Activated CD4-positive, alpha-beta memory T cell treated with anti-CD3 and anti-CD28 coated beads, Interleukin-2, amount 10 ng/mL, durations not matched to agents 7 days and 5 days (primary cell): ENCODE measurements around the gene EHD1. TPM values are rescaled to one million over a fixed set of nuclear protein-coding genes. Genes with fewer than 3 reads are reported as not detected.
A peak's percentile ranks its signal among the peaks of the same experiment; 100 is the strongest.
"Not testable (repeated sequence)": the region's sequence is repeated elsewhere in the genome, so short reads cannot be mapped to it uniquely, and the experiment has no call there.

Source experiments
- CTCF ChIA-PET: fragments of 350-600 bp; sonication (Branson Sonifier 250); formaldehyde crosslinking; loops from one replicate; lab custom pipeline; 2021; ENCODE audit warnings: antibody characterized with exemption, inconsistent platforms; lab: Charles Lee
- POLR2A ChIA-PET: fragments of 350-600 bp; sonication (Branson Sonifier 250); formaldehyde crosslinking; loops from one replicate; lab custom pipeline; 2021; ENCODE audit warnings: antibody characterized with exemption; lab: Charles Lee
- DNase-seq: peaks from one replicate; pipeline ENCODE4 v3.0.0-alpha.2; 2020
- H3K27ac Mint-ChIP-seq: one replicate; pipeline ENCODE4 v1.8.0; 2021; ENCODE audit warnings: mild to moderate bottlenecking, mixed read lengths
- H3K27me3 Mint-ChIP-seq: one replicate; pipeline ENCODE4 v1.8.0; 2021; ENCODE audit warnings: mixed read lengths
- H3K36me3 Mint-ChIP-seq: one replicate; pipeline ENCODE4 v1.8.0; 2021; ENCODE audit warnings: low read depth, mixed read lengths
- H3K4me1 Mint-ChIP-seq: one replicate; pipeline ENCODE4 v1.8.0; 2021; ENCODE audit warnings: mixed read lengths
- H3K4me3 Mint-ChIP-seq: one replicate; pipeline ENCODE4 v1.8.0; 2021; ENCODE audit warnings: mild to moderate bottlenecking, mixed read lengths
- H3K9me3 Mint-ChIP-seq: one replicate; pipeline ENCODE4 v1.8.0; 2021; ENCODE audit warnings: mixed read lengths
- total RNA-seq, 2 experiments: library from RNA; stranded (reverse); gene quantifications; one replicate each; pipeline ENCODE4 v1.2.3, GENCODE V29; 2021

The EHD1 gene
- total RNA-seq, 2 experiments from 2014 or later = 138 to 146 TPM

- peak overlapping the region; percentile 19 for H3K4me3 Mint-ChIP-seq
- peaks cover 54% of the 10 kb centered on the region for H3K36me3 Mint-ChIP-seq
- no peak for DNase-seq
- no peaks in the 10 kb centered on the region for H3K9me3 Mint-ChIP-seq
- peaks cover 90% of the 10 kb centered on the region for H3K4me1 Mint-ChIP-seq
- H3K27ac Mint-ChIP-seq = peak overlapping the region; percentile 86
- CTCF ChIA-PET = interaction anchor here (30.8 kb wide), 1 partner anchor 35 kb away, joined by 957 read pairs; the partner anchor contains the start of gene EHD1
- POLR2A ChIA-PET = interaction anchor here (1.2 to 28.1 kb wide), 4 partner anchors 12 to 189 kb away, joined by 3 to 1068 read pairs (median 165); partner anchors contain the start of genes EHD1, RASGRP2 and SAC3D1
- H3K27me3 Mint-ChIP-seq = no peaks in the 10 kb centered on the region
Observed at GRCh38 chr11:64851831-64852351, 26.5 kb downstream of the EHD1 start.

- peak; percentile 58 for DNase-seq
- H3K27me3 Mint-ChIP-seq = no peaks in the 10 kb centered on the region
- no peaks in the 10 kb centered on the region for H3K9me3 Mint-ChIP-seq
- H3K4me3 Mint-ChIP-seq = peak overlapping the region; percentile 19
- H3K4me1 Mint-ChIP-seq = peaks cover 83% of the 10 kb centered on the region
- peak overlapping the region; percentile 86 for H3K27ac Mint-ChIP-seq
- H3K36me3 Mint-ChIP-seq = peaks cover 46% of the 10 kb centered on the region
- CTCF ChIA-PET = interaction anchor here (1.1 to 30.8 kb wide), 4 partner anchors 8 to 36 kb away, joined by 3 to 957 read pairs (median 19); partner anchors contain the start of gene EHD1
- POLR2A ChIA-PET = interaction anchor here (0.6 to 28.1 kb wide), 7 partner anchors 13 to 271 kb away, joined by 3 to 1068 read pairs (median 4); partner anchors contain the start of genes EHD1, FAU, MRPL49 and RASGRP2
Observed at GRCh38 chr11:64850979-64851567, 27.3 kb downstream of the EHD1 start.

DNA sequence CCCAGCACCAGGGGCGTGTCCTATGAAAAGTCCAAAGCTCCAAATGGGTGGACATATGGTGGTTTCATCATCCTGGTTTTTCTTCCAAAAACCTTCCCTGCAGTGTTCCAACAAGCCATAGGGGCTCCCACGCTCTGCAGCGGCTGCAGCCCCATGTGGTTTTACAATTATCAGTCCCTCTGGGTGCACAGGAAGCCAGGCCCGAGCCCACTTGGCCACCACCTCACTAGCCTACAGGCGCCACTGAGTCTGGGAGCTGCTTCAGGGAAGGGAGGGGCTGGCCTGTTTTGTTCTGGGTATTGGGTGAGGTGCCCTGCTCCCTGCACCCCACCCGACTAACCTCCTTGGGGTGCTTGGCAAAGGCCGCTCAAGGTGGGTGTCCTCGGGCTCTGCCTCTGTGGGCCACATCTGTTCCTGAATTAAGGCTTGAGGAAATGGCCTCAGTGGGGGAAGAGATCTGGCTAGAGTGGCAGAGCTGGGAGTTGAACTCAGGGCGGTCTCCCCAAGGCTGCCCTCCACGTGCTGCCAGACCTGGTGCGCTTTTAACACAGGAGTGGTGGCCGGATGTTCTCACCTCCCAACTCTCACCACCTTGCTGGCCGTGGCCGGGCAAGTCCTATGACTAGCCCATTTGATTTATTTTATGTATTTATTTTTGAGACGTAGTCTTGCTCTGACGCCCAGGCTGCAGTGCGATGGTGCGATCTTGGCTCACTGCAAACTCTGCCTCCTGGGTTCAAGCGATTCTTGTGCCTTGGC is 28.6 kb downstream of the EHD1 start:
- Mint-ChIP-seq H3K27me3 (no peaks in the 10 kb centered on the region), H3K27ac (peak overlapping the region; percentile 36), H3K36me3 (peaks cover 33% of the 10 kb centered on the region), H3K4me1 (peaks cover 75% of the 10 kb centered on the region), H3K9me3 (no peaks in the 10 kb centered on the region), H3K4me3 (no peak overlapping the region)
- CTCF ChIA-PET = interaction anchor here (1.1 to 30.8 kb wide), 6 partner anchors 10 to 165 kb away, joined by 3 to 957 read pairs (median 28); partner anchors contain the start of genes ARL2, EHD1 and RASGRP2
- POLR2A ChIA-PET = interaction anchor here (1.5 to 28.1 kb wide), 4 partner anchors 14 to 272 kb away, joined by 3 to 1068 read pairs (median 164); partner anchors contain the start of genes EHD1, FAU and MRPL49
- no peak for DNase-seq

GRCh38 chr11:64848826-64849597 is 29.4 kb downstream of the EHD1 start:
- ChIA-PET POLR2A (interaction anchor here (0.9 to 28.1 kb wide), 9 partner anchors 8 to 286 kb away, joined by 3 to 1068 read pairs (median 3); partner anchors contain the start of genes EHD1, FAU, MRPL49 and RASGRP2), CTCF (interaction anchor here (0.9 to 30.8 kb wide), 16 partner anchors 11 to 273 kb away, joined by 3 to 957 read pairs (median 5); partner anchors contain the start of genes ARL2, EHD1, FAU and MEN1)
- H3K27me3 Mint-ChIP-seq = no peaks in the 10 kb centered on the region
- H3K4me1 Mint-ChIP-seq = peaks cover 68% of the 10 kb centered on the region
- DNase-seq = no peak
- H3K36me3 Mint-ChIP-seq = peaks cover 25% of the 10 kb centered on the region
- no peaks in the 10 kb centered on the region for H3K9me3 Mint-ChIP-seq
- no peak overlapping the region for H3K4me3 Mint-ChIP-seq
- H3K27ac Mint-ChIP-seq = no peak overlapping the region

DNA sequence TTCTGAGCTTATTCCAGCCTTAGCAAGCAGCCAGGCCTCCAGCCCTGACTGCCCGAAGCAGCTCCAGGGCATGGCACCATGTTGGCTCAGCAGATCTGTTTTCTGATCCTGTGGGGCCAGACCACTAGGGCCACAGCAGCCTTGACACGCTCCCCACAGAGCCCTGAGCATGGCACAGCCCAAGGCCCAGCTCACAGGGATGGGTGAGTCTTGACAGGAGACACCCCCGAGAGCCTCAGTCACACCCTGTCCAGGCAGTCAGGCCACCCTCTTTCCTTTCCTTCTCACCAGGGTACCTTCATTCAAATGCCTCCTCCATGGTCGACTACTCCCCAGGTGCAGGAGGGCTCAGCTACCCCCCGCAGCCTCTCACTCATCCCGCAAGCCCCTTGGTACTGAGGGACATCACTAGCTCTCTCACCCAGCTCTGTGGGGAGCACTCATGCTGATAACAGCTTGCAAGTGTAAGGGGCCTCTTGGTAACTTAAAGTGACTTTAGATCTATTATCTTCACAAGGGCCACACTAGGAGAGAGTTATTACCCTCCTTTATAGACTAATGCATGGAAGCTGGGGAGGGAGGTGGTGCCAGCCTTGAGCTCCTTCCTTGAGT is 30.1 kb downstream of the EHD1 start:
- H3K27me3 Mint-ChIP-seq = no peaks in the 10 kb centered on the region
- no peaks in the 10 kb centered on the region for H3K9me3 Mint-ChIP-seq
- H3K4me1 Mint-ChIP-seq = peaks cover 66% of the 10 kb centered on the region

DNA sequence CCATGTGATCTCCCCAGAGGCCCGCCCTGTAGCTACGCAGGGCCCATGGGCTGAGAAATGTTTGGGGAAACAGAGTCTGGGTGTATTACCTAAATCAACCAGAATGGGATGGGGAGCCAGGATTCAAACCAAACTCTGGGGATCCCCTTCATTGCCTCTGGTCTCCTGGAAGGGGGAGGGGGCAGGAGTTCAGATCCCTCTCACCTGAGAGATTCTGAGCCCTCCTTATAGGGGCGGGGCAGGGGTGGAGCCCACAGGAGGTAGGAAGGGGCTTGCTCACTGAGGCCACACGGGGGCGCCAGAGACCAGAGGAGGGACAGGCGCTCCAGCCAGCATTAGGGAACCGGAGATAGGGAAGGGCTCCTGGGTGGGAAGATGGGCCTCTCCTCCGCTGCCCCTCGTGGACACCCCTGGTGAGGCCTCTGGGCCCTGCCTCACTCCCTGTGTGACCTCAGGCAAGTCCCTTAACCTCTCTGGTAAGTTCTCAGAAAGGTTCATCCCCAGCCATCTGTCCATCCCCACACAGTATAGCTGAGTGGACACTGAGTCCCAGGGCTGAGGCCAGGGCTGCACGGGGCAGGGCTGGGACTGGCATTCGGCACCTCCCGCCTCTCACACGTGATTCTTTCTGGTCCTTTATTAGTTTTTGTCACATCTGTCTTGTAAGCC is 31.3 kb downstream of the EHD1 start:
- Mint-ChIP-seq H3K4me3 (no peak overlapping the region), H3K9me3 (no peaks in the 10 kb centered on the region), H3K4me1 (peaks cover 54% of the 10 kb centered on the region), H3K36me3 (peaks cover 6% of the 10 kb centered on the region), H3K27ac (no peak overlapping the region), H3K27me3 (no peaks in the 10 kb centered on the region)
- ChIA-PET POLR2A (interaction anchor here (0.9 to 28.1 kb wide), 6 partner anchors 8 to 269 kb away, joined by 3 to 1068 read pairs (median 4); partner anchors contain the start of genes ARL2 and EHD1), CTCF (interaction anchor here (0.7 to 30.8 kb wide), 16 partner anchors 13 to 469 kb away, joined by 3 to 957 read pairs (median 5); partner anchors contain the start of genes ARL2, ATG2A, EHD1 and FAU)
- DNase-seq = peak; percentile 92

More for the DNA sequence above, 30.1 kb downstream of the EHD1 start:
- POLR2A ChIA-PET = interaction anchor here (0.9 to 28.1 kb wide), 11 partner anchors 8 to 287 kb away, joined by 3 to 1068 read pairs (median 3); partner anchors contain the start of genes ARL2, EHD1, FAU and MRPL49
- CTCF ChIA-PET = interaction anchor here (0.6 to 30.8 kb wide), 23 partner anchors 12 to 468 kb away, joined by 3 to 957 read pairs (median 4); partner anchors contain the start of genes ARL2, ATG2A, EHD1 and FAU
- Mint-ChIP-seq H3K36me3 (peaks cover 18% of the 10 kb centered on the region), H3K4me3 (no peak overlapping the region), H3K27ac (no peak overlapping the region)
- DNase-seq = no peak

- not testable (repeated sequence) for H3K36me3 Mint-ChIP-seq, H3K27ac Mint-ChIP-seq, H3K4me3 Mint-ChIP-seq, H3K27me3 Mint-ChIP-seq, DNase-seq, H3K9me3 Mint-ChIP-seq
- ChIA-PET POLR2A (interaction anchor here (0.9 to 28.1 kb wide), 3 partner anchors 8 to 38 kb away, joined by 3 to 1068 read pairs (median 4); partner anchors contain the start of gene EHD1), CTCF (interaction anchor here (0.6 to 30.8 kb wide), 9 partner anchors 15 to 167 kb away, joined by 3 to 957 read pairs (median 4); partner anchors contain the start of genes EHD1 and MEN1)
- peaks cover 41% of the 10 kb centered on the region for H3K4me1 Mint-ChIP-seq
Observed at GRCh38 chr11:64845776-64846129, 32.7 kb downstream of the EHD1 start.

GRCh38 chr11:64845129-64845775 is 33.2 kb downstream of the EHD1 start:
- Mint-ChIP-seq H3K9me3 (no peaks in the 10 kb centered on the region), H3K36me3 (no peaks in the 10 kb centered on the region), H3K27me3 (no peaks in the 10 kb centered on the region), H3K4me1 (peaks cover 38% of the 10 kb centered on the region), H3K27ac (no peak overlapping the region), H3K4me3 (peak overlapping the region; percentile 61)
- ChIA-PET CTCF (interaction anchor here (0.6 to 30.8 kb wide), 10 partner anchors 15 to 167 kb away, joined by 3 to 957 read pairs (median 4); partner anchors contain the start of genes EHD1 and MEN1), POLR2A (interaction anchor here (0.9 to 28.1 kb wide), 4 partner anchors 8 to 39 kb away, joined by 3 to 1068 read pairs (median 4); partner anchors contain the start of gene EHD1)
- no peak for DNase-seq

GRCh38 chr11:64844330-64845128 is 33.9 kb downstream of the EHD1 start, which contains the start of gene CDC42BPG:
TSS of gene CDC42BPG (minus strand) at chr11:64844653. CDS start at chr11:64844569, 84 bp downstream.
- H3K27ac Mint-ChIP-seq = no peak within 1 kb of the TSS
- ChIA-PET CTCF (interaction anchor here (0.6 to 30.8 kb wide), 20 partner anchors 14 to 228 kb away, joined by 3 to 957 read pairs (median 4); partner anchors contain the start of genes BATF2, EHD1, MEN1 and NAALADL1), POLR2A (interaction anchor here (0.7 to 28.1 kb wide), 6 partner anchors 10 to 65 kb away, joined by 3 to 1068 read pairs (median 4); partner anchors contain the start of gene EHD1)
- H3K27me3 Mint-ChIP-seq = no peaks in the 10 kb centered on the region
- H3K36me3 Mint-ChIP-seq = no peaks in the 10 kb centered on the region
- peaks cover 34% of the 10 kb centered on the region for H3K4me1 Mint-ChIP-seq
- peak; percentile 72 for DNase-seq
- no peaks in the 10 kb centered on the region for H3K9me3 Mint-ChIP-seq
- H3K4me3 Mint-ChIP-seq = peak within 1 kb of the TSS; percentile 70
